ENCODE data around the gene TCTN1. TPM values are rescaled to one million over a fixed set of nuclear protein-coding genes. Genes with fewer than 3 reads are reported as not detected.

Gene TCTN1
- total and polyA plus RNA-seq, 9 of the 15 experiments (the other 6 are each of a cell fraction or from before 2014, with no cell fraction given), result 0.32 to 12.5 (median 4.0) TPM

DNA sequence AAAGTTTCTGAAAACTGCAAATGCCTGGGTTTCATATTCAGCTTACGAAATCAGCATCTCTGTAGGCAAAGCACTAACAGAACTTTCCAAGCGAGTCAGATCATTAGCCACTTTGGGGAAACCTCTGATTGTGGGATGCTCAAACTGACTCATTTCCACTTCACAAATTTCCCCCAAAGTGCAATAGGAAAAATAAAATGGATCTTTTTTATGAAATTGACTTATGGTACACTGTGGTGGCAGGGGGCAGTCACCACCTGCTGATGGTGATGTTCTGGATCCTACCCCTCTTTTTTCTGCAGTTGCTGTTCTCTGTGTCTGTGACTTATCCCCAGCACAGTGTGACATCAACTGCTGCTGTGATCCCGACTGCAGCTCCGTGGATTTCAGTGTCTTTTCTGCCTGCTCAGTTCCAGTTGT, 5.6 kb downstream of the TCTN1 start:
- Histone ChIP-seq H4K20me1 (replicated peaks; ENCODE audit: control insufficient read depth, insufficient read depth, low read length) (no peaks in the 10 kb centered on the region), H3K9me3 (replicated peaks; ENCODE audit: control insufficient read depth, insufficient read depth, low read depth, low read length) (no peaks in the 10 kb centered on the region), H3K9me1 (ENCODE audit: control insufficient read depth, insufficient read depth, low read length) (no peaks in the 10 kb centered on the region), H3K79me2 (ENCODE audit: control insufficient read depth, insufficient read depth, low read length) (no peaks in the 10 kb centered on the region), H3K4me2 (ENCODE audit: insufficient read depth, low read length) (no peak overlapping the region), H3K9ac (ENCODE audit: insufficient read depth in 1 of 2, low read depth in 2 of 2, low read length in 2 of 2) (no peak overlapping the region), H3K4me3 (no peak overlapping the region), H3K27me3 (ENCODE audit: control insufficient read depth in 2 of 2, insufficient read depth in 2 of 2, low read length in 2 of 2) (no peaks in the 10 kb centered on the region), H3K36me3 (ENCODE audit: control insufficient read depth, insufficient read depth, low read length) (no peaks in the 10 kb centered on the region; the same call in 2 of the 3 replicates), H2AFZ (ENCODE audit: low read depth, low read length) (no peak overlapping the region), H3K27ac (ENCODE audit: extremely low read depth, low read depth, low read length) (no peak overlapping the region), H3K4me1 (replicated peaks in 1 of 2; ENCODE audit: control insufficient read depth in 2 of 2, insufficient read depth in 2 of 2, low read length in 2 of 2) (peaks cover 0 to 3% of the 10 kb centered on the region in 2 experiments; a peak in 2 of 5 replicates)
- ChIA-PET POLR2A (interaction anchor here (0.6 kb wide), 1 partner anchor 170 kb away, joined by 3 read pairs; no protein-coding TSS in a partner anchor), CTCF (ENCODE audit: low intra/inter-chr PET ratio) (interaction anchor here (0.6 kb wide), 1 partner anchor 159 kb away, joined by 3 read pairs; no protein-coding TSS in a partner anchor)
- intact Hi-C loops (cut with micrococcal nuclease) (loop anchor here (5.0 kb wide), 2 partner anchors 78 to 208 kb away; no protein-coding TSS in a partner anchor), in situ Hi-C loops (cut with MboI) (loop anchor here (10.0 kb wide), 1 partner anchor 205 kb away; no protein-coding TSS in a partner anchor)
- no TSS peak for BruUV-seq (replicated peaks)
- DNase-seq (ENCODE audit: extremely low read depth in 1 of 4, low spot score in 3 of 4) (no peak), ATAC-seq (peak; percentile 58; the same call in 1 of the 3 replicates), FAIRE-seq (peak; percentile 6)
- 31% methylated on average over 4 of the region's 4 CpGs for WGBS (ENCODE audit: insufficient coverage, low coverage, missing lambda C conversion rate)
- TF ChIP-seq, protein P1, sequence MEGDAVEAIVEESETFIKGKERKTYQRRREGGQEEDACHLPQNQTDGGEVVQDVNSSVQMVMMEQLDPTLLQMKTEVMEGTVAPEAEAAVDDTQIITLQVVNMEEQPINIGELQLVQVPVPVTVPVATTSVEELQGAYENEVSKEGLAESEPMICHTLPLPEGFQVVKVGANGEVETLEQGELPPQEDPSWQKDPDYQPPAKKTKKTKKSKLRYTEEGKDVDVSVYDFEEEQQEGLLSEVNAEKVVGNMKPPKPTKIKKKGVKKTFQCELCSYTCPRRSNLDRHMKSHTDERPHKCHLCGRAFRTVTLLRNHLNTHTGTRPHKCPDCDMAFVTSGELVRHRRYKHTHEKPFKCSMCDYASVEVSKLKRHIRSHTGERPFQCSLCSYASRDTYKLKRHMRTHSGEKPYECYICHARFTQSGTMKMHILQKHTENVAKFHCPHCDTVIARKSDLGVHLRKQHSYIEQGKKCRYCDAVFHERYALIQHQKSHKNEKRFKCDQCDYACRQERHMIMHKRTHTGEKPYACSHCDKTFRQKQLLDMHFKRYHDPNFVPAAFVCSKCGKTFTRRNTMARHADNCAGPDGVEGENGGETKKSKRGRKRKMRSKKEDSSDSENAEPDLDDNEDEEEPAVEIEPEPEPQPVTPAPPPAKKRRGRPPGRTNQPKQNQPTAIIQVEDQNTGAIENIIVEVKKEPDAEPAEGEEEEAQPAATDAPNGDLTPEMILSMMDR (IDR thresholded peaks at IDR 0.05 in 2 of 3, conservative IDR thresholded peaks at IDR 0.05 in 1 of 3; ENCODE audit: insufficient read depth in 2 of 3, low read depth in 1 of 3, low read length in 3 of 3), result peak in 2 of 3 experiments; percentile 18 to 43; a peak in 3 of 6 replicates
- peak in 1 of 2 experiments; percentile 37; a peak in 2 of 4 replicates for TF ChIP-seq RAD21 (CRISPR knock-in tag; conservative IDR thresholded peaks at IDR 0.05 in 1 of 2, IDR thresholded peaks at IDR 0.05 in 1 of 2)
- TF ChIP-seq, protein P2, sequence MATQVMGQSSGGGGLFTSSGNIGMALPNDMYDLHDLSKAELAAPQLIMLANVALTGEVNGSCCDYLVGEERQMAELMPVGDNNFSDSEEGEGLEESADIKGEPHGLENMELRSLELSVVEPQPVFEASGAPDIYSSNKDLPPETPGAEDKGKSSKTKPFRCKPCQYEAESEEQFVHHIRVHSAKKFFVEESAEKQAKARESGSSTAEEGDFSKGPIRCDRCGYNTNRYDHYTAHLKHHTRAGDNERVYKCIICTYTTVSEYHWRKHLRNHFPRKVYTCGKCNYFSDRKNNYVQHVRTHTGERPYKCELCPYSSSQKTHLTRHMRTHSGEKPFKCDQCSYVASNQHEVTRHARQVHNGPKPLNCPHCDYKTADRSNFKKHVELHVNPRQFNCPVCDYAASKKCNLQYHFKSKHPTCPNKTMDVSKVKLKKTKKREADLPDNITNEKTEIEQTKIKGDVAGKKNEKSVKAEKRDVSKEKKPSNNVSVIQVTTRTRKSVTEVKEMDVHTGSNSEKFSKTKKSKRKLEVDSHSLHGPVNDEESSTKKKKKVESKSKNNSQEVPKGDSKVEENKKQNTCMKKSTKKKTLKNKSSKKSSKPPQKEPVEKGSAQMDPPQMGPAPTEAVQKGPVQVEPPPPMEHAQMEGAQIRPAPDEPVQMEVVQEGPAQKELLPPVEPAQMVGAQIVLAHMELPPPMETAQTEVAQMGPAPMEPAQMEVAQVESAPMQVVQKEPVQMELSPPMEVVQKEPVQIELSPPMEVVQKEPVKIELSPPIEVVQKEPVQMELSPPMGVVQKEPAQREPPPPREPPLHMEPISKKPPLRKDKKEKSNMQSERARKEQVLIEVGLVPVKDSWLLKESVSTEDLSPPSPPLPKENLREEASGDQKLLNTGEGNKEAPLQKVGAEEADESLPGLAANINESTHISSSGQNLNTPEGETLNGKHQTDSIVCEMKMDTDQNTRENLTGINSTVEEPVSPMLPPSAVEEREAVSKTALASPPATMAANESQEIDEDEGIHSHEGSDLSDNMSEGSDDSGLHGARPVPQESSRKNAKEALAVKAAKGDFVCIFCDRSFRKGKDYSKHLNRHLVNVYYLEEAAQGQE (IDR thresholded peaks at IDR 0.05; ENCODE audit: borderline replicate concordance), result peak; percentile 32; the same call in 1 of the 2 replicates
- TF ChIP-seq, protein P2 (CRISPR knock-in tag; IDR thresholded peaks at IDR 0.05; ENCODE audit: low read depth), result no peak
- no peak for TF ChIP-seq CCAR2 (IDR thresholded peaks at IDR 0.05; ENCODE audit: low read depth, low read length)
- no peak for TF ChIP-seq ZC3H11A (IDR thresholded peaks at IDR 0.05; ENCODE audit: low read depth, low read length)
- TF ChIP-seq NR2F6 (CRISPR knock-in tag; IDR thresholded peaks at IDR 0.05), result no peak
- no peak for TF ChIP-seq SLC30A9 (CRISPR knock-in tag; IDR thresholded peaks at IDR 0.05)
- no peak for TF ChIP-seq EZH2 (IDR thresholded peaks at IDR 0.05; ENCODE audit: borderline replicate concordance, low read depth, low read length)
- TF ChIP-seq KLF1 (tag; IDR thresholded peaks at IDR 0.05), result no peak
- TF ChIP-seq YBX1 (IDR thresholded peaks at IDR 0.05), result no peak
- no peak for TF ChIP-seq ZNF785 (CRISPR knock-in tag; IDR thresholded peaks at IDR 0.05)
- no peak for TF ChIP-seq NFATC3 (IDR thresholded peaks at IDR 0.05)
